HFF-Myc (cell line): ENCODE results near the gene DNAAF1.
A peak's percentile ranks its signal among the peaks of the same experiment; 100 is the strongest.

Experiments used
- DNase-seq: peaks from one replicate; pipeline ENCODE4 v3.0.0-alpha.2; 2011; ENCODE audit warnings: low read depth; ENCODE audit errors: extremely low read depth
- H3K4me3 ChIP-seq: replicated peaks from 2 replicates; pipeline ENCODE4 v1.5.1; 2011; ENCODE audit warnings: low read depth, mild to moderate bottlenecking, control low read depth, low read length
- CTCF ChIP-seq: IDR thresholded peaks from 2 replicates; pipeline ENCODE4 v1.5.1; 2012; ENCODE audit warnings: mild to moderate bottlenecking, low read depth, low read length, control low read depth; ENCODE audit errors: missing control alignments

Gene DNAAF1

DNA sequence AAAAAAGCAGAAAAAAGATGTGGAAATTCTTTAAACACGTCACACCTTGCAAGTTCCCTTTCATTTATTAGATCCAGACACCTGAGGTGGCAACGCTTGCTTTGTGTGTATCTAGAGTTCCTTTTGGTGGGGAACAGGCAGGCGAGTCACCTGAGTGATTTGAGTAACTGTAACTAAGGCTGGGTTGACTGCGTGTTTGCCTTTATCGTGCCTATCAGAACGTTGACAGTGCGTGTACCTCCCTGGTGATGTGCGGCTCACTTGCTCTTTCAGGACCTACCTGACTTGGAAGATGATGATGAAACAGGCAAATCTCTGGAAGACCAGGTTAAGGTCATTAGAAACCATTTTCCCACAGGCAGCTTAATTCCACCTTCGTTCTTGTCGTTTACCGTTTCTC is 29.3 kb downstream of the DNAAF1 start:
- no peak for TF ChIP-seq CTCF
- H3K4me3 ChIP-seq, result no peak overlapping the region
- DNase-seq, result no peak

DNA sequence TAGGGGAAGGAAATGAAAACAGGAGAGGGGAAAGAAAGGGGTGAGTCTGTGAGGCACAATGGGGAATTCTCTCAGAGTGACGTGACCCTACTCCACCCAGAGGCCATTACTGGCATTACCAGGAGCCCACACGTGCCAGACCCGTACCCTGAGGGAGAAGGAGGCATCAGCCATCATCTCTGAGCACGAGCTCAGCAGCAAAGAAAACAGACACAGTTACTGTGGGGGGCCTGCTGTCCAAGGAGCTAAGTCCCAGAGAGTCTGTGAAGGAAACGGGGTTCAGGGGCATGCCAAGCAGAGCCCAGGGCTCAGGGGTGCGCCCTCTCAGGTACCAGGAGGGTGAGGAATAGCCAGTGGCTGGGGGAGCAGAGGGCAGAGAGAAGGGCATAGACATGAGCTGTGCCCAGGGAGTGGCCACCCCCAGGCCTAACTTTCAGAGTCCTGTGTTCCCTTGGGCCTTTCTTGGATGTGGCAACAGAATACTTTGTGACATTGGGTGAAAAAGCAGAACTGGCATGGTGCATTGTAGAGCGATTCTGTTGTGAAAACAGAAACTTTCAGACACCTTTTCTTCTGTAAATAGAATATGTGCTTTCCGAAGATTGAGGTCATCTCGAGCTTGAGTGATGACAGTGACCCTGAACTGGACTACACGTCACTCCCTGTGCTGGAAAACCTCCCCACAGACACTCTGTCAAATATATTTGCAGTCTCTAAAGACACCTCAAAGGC is 30.4 kb downstream of the DNAAF1 start:
- DNase-seq, result no peak
- no peak overlapping the region for H3K4me3 ChIP-seq
- peak; percentile 56 for TF ChIP-seq CTCF

DNA sequence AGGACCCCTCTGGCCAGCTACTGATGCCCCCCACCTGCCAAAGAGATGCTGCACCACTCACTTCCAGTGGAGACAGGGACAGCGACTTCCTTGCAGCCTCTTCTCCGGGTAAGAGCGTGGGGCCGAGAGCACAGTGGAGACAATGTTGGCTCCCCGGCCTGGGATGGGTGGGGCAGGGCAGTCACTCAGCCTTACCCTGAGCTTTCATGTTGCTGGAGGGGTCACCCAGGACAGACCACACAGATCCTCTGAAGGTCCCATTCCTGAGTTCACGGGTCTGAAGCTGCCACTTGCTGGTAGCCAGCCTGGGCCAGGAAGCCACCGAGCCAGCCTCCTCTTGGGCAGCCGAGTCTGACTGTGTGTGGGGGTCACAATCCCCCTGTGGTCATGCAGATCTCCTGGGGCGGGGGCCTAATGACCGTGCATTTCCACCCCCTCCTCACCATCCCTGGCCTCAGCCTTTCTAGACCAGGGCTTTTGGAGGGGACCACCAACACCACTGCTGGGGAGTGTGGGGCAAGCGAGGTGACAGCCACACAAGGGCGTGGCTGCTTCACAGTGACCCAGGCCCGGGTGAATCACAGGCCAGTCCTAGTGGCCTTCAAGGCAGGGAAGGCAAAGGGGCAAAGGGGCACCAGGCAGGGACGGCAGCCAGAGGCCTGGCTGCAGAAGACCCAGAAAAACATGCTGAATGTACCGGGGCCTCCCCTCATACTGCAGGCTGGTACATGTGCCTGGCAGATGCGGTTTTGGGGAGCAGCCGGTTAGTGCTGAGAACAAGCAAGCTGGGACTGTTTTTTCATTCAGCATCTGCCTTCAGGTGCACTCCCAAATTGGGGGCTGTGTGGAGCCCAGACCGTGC is 31.3 kb downstream of the DNAAF1 start:
- no peak overlapping the region for H3K4me3 ChIP-seq
- no peak for DNase-seq
- no peak for TF ChIP-seq CTCF

DNA sequence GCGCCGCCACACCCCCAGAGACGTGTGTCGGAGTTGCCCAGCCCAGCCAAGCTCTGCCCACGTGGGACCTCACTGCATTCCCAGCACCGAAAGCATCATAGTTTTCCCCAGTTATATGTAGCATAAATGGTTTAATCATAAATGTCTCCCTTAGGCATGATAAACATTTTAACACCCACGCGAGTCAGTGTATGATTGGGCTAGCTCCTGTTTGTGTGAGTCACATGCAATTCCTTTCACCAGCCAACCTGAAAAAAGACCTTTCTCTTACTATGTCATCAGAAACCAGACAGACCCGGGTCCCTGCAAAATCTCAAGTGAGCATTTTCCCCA is 32.6 kb downstream of the DNAAF1 start:
- TF ChIP-seq CTCF, result no peak
- no peak overlapping the region for H3K4me3 ChIP-seq
- DNase-seq, result no peak

DNA sequence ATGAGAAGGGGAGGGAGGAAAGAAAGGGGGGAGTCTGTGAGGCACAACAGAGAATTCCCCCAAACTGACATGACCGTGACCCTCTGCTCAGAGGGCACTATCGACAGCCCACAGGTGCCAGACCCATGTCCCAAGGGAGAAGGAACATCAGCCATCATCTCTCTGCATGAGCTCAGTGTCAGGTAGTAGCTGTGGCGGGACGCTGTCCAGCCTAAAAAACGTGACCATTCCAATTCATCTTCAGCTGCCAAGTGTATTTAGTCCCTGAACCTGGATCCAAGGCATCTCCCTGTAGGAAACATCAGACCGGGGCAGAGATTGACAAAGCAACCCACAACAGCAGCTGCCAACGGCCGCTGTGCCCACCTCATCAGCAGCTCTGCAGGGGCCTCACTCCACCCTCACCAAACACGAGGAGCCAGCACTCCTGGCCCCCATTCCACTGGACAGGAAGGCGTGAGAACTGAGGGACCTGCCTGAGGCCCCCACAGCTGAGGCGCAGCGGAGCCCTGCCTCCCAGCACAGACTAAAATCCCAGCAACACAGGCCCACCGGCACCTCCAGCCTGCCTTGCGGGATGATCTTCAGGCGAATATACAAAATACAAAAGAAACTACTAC is 33.1 kb downstream of the DNAAF1 start:
- no peak for DNase-seq
- TF ChIP-seq CTCF, result no peak
- no peak overlapping the region for H3K4me3 ChIP-seq

DNA sequence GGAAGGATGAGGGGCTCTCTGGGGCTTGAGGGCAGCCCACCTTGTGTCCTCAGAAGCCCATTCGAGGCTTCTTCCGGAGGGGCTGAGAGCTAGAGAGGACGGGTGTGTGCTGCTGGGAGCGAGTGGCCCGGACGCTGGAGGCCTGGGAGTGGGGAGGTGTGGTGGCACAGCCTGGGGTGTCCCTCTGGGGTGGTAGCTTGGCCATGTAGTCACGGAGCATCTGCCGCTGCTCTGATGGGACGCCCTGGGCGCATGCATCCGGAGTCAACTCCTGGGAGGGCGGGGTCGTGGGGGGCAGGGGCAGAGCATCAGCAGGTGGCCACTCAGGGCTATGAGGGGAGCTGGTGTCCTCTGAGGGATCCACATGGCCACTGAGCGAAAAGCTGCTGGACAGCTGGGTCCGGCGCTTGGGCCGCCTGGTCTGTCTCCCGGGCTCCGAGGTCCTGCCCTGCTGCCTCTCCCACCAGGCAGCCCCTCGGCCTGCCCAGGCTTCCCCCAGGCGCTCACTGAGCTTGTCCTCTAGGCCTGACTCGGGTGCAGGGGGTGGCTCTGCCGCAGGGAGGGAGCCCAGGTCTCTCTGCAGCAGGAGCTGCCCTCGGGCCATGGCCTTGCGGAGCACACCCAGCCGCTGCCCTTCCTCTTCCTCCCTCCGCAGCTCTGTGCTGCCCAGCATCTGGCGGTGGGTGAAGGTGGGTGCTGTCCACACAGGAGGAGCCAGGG is 33.9 kb downstream of the DNAAF1 start:
- DNase-seq, result no peak
- TF ChIP-seq CTCF, result no peak
- H3K4me3 ChIP-seq, result no peak overlapping the region
